HEK293 (cell line): ENCODE data around the gene NPM3.

Experiments used
- CTCF ChIA-PET: fragments of 350-600 bp; formaldehyde crosslinking; extraction: SDS; loops from one replicate; lab custom pipeline; 2021; ENCODE audit warnings: antibody characterized with exemption; lab: Yijun Ruan, JAX
- POLR2A ChIA-PET: fragments of 300-600 bp; formaldehyde crosslinking; extraction: SDS; loops from one replicate; lab custom pipeline; 2020; ENCODE audit warnings: antibody characterized with exemption, inconsistent platforms; lab: Yijun Ruan, JAX
- H3K27ac ChIP-seq: fragments of 200-500 bp; sonication (Bioruptor generic); 2 replicates; pipeline ENCODE4 v1.5.1; 2014; ENCODE audit warnings: low read depth, low read length, control low read depth, inconsistent platforms; ENCODE audit errors: extremely low read depth
- H3K36me3 ChIP-seq, 2 experiments: fragments of 200-500 bp in 1 of 2; sonication (Bioruptor generic) in 1 of 2; 1 replicate in 1 of 2; 2 replicates in 1 of 2; pipeline ENCODE4 v1.5.1; 2014 to 2017; ENCODE audit warnings: inconsistent platforms in 2 of 2, low read length in 2 of 2; ENCODE audit not compliant: control insufficient read depth in 2 of 2, insufficient read depth in 1 of 2
- H3K4me1 ChIP-seq: fragments of 200-500 bp; sonication (Bioruptor generic); 2 replicates; pipeline ENCODE4 v1.5.1; 2014; ENCODE audit warnings: mild to moderate bottlenecking, low read length, inconsistent platforms; ENCODE audit not compliant: control insufficient read depth, insufficient read depth
- H3K4me3 ChIP-seq: 2 replicates; pipeline ENCODE4 v1.5.1; 2011; ENCODE audit warnings: low read depth, mild to moderate bottlenecking, control low read depth, low read length, moderate library complexity
- H3K9me3 ChIP-seq: fragments of 200-500 bp; sonication (Bioruptor generic); 2 replicates; pipeline ENCODE4 v1.5.1; 2014; ENCODE audit warnings: low read depth, low read length, inconsistent platforms; ENCODE audit not compliant: control insufficient read depth, insufficient read depth
- IKZF3 ChIP-seq: fragments of 450-650 bp; IDR thresholded peaks from 2 replicates; pipeline ENCODE4 v1.5.0; 2018; ENCODE audit warnings: missing biosample characterization, mild to moderate bottlenecking, missing genetic modification characterization, moderate library complexity
- KLF1 ChIP-seq: fragments of 450-650 bp; formaldehyde crosslinking; IDR thresholded peaks from 2 replicates; pipeline ENCODE4 v1.5.1; 2016; ENCODE audit warnings: missing biosample characterization, missing genetic modification characterization
- KLF17 ChIP-seq: fragments of 450-650 bp; formaldehyde crosslinking; IDR thresholded peaks from 2 replicates; pipeline ENCODE4 v1.5.1; 2016; ENCODE audit warnings: missing biosample characterization, missing genetic modification characterization
- ZBTB20 ChIP-seq: fragments of 450-650 bp; formaldehyde crosslinking; IDR thresholded peaks from 2 replicates; pipeline ENCODE4 v1.5.1; 2016; ENCODE audit warnings: missing biosample characterization, missing genetic modification characterization
- ZFP41 ChIP-seq: fragments of 450-650 bp; formaldehyde crosslinking; IDR thresholded peaks from 2 replicates; pipeline ENCODE4 v1.5.1; 2016; ENCODE audit warnings: missing biosample characterization, missing genetic modification characterization, borderline replicate concordance
- ZNF155 ChIP-seq: fragments of 450-650 bp; formaldehyde crosslinking; IDR thresholded peaks from 2 replicates; pipeline ENCODE4 v1.5.1; 2016; ENCODE audit warnings: missing biosample characterization, missing genetic modification characterization
- ZNF2 ChIP-seq: fragments of 450-650 bp; formaldehyde crosslinking; IDR thresholded peaks from 2 replicates; pipeline ENCODE4 v1.5.1; 2016; ENCODE audit warnings: missing biosample characterization, missing genetic modification characterization
- ZNF280C ChIP-seq: fragments of 450-650 bp; formaldehyde crosslinking; IDR thresholded peaks from 2 replicates; pipeline ENCODE4 v1.5.1; 2016; ENCODE audit warnings: missing biosample characterization, missing genetic modification characterization
- ZNF292 ChIP-seq: fragments of 450-650 bp; formaldehyde crosslinking; IDR thresholded peaks from 2 replicates; pipeline ENCODE4 v1.5.1; 2016; ENCODE audit warnings: low read depth, missing biosample characterization, missing genetic modification characterization, borderline replicate concordance
- ZNF629 ChIP-seq: fragments of 450-650 bp; formaldehyde crosslinking; IDR thresholded peaks from 2 replicates; pipeline ENCODE4 v1.5.1; 2017; ENCODE audit warnings: missing biosample characterization, missing genetic modification characterization
- ZNF747 ChIP-seq: fragments of 450-650 bp; formaldehyde crosslinking; IDR thresholded peaks from 2 replicates; pipeline ENCODE4 v1.5.1; 2016; ENCODE audit warnings: missing biosample characterization, missing genetic modification characterization
- TF ChIP-seq, protein P1 (sequence below): fragments of 450-650 bp; formaldehyde crosslinking; IDR thresholded peaks from 2 replicates; pipeline ENCODE4 v1.5.1; 2016; ENCODE audit warnings: missing biosample characterization, missing genetic modification characterization
- TF ChIP-seq, protein P2 (sequence below): fragments of 450-650 bp; formaldehyde crosslinking; IDR thresholded peaks from 2 replicates; pipeline ENCODE4 v1.5.1; 2016; ENCODE audit warnings: missing biosample characterization, missing genetic modification characterization

Gene NPM3

DNA sequence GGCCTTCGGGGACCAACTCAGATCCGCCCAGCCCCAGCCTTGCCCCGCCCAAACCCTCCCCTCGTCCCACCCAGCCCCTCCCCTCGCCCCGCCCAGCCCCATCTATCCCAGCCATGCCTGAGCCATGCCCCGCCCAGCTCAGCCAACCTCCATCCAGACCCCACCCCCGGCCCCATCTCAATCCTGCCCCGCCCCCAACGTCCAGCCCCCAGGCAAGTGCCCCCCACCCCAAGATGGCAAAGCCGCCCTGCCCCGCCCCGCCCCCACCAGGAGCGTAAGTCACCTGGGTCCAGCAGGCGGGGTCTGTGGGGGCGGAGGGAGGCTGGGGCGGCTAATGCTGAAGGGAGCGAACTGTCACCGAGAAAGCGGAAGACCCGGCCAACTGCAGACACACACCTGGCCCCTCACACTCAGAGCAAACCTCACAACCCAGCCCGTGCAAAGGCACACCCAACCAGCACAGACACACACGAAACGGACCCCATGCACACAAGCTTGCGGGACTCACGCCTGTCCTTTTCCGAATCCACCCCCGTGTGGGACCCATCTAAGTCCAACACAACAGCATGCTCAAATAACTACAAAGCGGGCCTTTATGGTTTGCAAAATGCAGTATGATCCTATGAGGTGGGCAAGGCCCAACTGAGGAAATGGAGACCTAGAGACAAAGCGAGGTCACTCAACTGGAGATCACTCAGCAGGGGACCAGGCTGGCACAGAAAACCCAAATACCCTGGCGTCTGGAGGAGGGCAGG is 46.5 kb upstream of the NPM3 start (continued):
- TF ChIP-seq ZNF280C (tag by site-specific recombination), result no peak
- no peak for TF ChIP-seq ZBTB20
- no peak for TF ChIP-seq ZNF292
- no peak for TF ChIP-seq ZNF155 (tag by site-specific recombination)
- TF ChIP-seq, protein P1, sequence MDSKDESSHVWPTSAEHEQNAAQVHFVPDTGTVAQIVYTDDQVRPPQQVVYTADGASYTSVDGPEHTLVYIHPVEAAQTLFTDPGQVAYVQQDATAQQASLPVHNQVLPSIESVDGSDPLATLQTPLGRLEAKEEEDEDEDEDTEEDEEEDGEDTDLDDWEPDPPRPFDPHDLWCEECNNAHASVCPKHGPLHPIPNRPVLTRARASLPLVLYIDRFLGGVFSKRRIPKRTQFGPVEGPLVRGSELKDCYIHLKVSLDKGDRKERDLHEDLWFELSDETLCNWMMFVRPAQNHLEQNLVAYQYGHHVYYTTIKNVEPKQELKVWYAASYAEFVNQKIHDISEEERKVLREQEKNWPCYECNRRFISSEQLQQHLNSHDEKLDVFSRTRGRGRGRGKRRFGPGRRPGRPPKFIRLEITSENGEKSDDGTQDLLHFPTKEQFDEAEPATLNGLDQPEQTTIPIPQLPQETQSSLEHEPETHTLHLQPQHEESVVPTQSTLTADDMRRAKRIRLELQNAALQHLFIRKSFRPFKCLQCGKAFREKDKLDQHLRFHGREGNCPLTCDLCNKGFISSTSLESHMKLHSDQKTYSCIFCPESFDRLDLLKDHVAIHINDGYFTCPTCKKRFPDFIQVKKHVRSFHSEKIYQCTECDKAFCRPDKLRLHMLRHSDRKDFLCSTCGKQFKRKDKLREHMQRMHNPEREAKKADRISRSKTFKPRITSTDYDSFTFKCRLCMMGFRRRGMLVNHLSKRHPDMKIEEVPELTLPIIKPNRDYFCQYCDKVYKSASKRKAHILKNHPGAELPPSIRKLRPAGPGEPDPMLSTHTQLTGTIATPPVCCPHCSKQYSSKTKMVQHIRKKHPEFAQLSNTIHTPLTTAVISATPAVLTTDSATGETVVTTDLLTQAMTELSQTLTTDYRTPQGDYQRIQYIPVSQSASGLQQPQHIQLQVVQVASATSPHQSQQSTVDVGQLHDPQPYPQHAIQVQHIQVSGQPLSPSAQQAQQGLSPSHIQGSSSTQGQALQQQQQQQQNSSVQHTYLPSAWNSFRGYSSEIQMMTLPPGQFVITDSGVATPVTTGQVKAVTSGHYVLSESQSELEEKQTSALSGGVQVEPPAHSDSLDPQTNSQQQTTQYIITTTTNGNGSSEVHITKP (tag by site-specific recombination), result peak; percentile 51; the same call in 1 of the 2 replicates

- ChIA-PET POLR2A (interaction anchor here (1.3 to 2.4 kb wide), 2 partner anchors 10 kb away, joined by 5 to 15 read pairs; partner anchors contain the start of gene OGA), CTCF (interaction anchor here (1.2 to 1.8 kb wide), 4 partner anchors 7 to 244 kb away, joined by 3 to 6 read pairs (median 4); partner anchors contain the start of gene OGA)
- peaks cover 7% of the 10 kb centered on the region for H3K4me1 ChIP-seq
- H3K4me3 ChIP-seq, result no peak overlapping the region
- no peak overlapping the region for H3K27ac ChIP-seq
- H3K9me3 ChIP-seq, result no peaks in the 10 kb centered on the region
- peaks cover 0 to 12% of the 10 kb centered on the region in 2 experiments; a peak in 1 of 3 replicates for H3K36me3 ChIP-seq
- TF ChIP-seq KLF17 (tag by site-specific recombination) (peak; percentile 58; the same call in 1 of the 2 replicates), ZNF2 (tag by site-specific recombination) (no peak), KLF1 (tag by site-specific recombination) (peak; percentile 16; the same call in 1 of the 2 replicates), IKZF3 (tag by site-specific recombination) (no peak), ZFP41 (tag by site-specific recombination) (no peak), ZNF629 (no peak), ZNF747 (tag by site-specific recombination) (no peak)
- TF ChIP-seq, protein P2, sequence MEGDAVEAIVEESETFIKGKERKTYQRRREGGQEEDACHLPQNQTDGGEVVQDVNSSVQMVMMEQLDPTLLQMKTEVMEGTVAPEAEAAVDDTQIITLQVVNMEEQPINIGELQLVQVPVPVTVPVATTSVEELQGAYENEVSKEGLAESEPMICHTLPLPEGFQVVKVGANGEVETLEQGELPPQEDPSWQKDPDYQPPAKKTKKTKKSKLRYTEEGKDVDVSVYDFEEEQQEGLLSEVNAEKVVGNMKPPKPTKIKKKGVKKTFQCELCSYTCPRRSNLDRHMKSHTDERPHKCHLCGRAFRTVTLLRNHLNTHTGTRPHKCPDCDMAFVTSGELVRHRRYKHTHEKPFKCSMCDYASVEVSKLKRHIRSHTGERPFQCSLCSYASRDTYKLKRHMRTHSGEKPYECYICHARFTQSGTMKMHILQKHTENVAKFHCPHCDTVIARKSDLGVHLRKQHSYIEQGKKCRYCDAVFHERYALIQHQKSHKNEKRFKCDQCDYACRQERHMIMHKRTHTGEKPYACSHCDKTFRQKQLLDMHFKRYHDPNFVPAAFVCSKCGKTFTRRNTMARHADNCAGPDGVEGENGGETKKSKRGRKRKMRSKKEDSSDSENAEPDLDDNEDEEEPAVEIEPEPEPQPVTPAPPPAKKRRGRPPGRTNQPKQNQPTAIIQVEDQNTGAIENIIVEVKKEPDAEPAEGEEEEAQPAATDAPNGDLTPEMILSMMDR (tag by site-specific recombination), result no peak
Measured at GRCh38 chr10:101828766-101829551, 45.7 kb upstream of the NPM3 start.
